NCI-H2171 (cell line): ENCODE data around the gene NLRP1.

ENCODE experiments used
- DNase-seq: peaks from one replicate; lab custom pipeline; 2025; lab: John Stamatoyannopoulos, UW

NLRP1 gene

GRCh38 chr17:5557485-5557884, 26.8 kb downstream of the NLRP1 start:
- no peak for DNase-seq

DNA sequence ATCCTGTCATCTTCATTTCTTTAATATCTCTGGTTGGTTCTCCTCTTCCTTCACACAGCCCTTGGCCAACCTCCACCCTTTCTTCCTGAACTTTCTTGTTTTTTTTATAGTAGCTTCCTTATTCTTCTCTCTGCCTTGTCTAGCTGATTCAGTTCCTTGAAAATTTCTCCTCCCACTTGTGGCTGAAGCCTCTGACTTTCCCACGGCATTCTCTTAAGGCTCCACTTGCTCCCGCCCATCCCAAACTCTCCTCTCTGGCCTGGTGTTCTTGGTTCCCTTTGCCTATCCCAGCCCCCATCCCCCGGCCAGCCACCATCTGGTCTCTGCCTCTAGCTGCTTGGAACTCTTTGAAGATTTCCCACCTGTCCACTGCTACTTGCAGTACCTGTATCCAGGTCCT, 29.1 kb downstream of the NLRP1 start:
- DNase-seq = no peak

DNA sequence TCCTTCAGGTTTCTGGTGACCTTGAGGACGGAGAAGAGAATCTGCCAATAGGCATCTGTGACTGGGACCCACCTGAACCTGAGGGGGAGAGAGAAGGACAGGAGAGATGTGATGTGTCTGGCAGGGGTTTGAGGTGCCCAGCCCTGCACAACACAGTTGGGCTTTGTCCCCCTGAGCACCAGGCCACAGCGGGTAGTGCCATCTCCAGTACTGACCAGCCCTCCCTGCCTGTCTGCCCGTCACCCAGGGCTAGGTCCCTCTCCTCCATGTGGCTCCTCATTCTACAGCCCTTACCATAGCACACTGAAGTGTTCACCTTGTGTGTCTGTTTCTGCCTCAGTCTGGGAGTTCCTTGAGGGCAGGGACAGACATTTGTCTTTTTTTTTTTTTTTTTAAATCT, 30.8 kb downstream of the NLRP1 start:
- DNase-seq = no peak

GRCh38 chr17:5552841-5553240, 31.5 kb downstream of the NLRP1 start:
- DNase-seq = no peak

- DNase-seq = peak; percentile 44
Measured at GRCh38 chr17:5545051-5545987, 39.0 kb downstream of the NLRP1 start.

- DNase-seq = peak; percentile 31
Measured at GRCh38 chr17:5544115-5544514, 40.2 kb downstream of the NLRP1 start.

- no peak for DNase-seq
Measured at GRCh38 chr17:5541610-5542202, 42.6 kb downstream of the NLRP1 start.

- DNase-seq = no peak
Measured at GRCh38 chr17:5540321-5540720, 44.0 kb downstream of the NLRP1 start.

- no peak for DNase-seq
Measured at GRCh38 chr17:5539286-5539685, 45.0 kb downstream of the NLRP1 start.

- no peak for DNase-seq
Measured at GRCh38 chr17:5536866-5537650, 47.3 kb downstream of the NLRP1 start.

GRCh38 chr17:5535436-5535835, 48.9 kb downstream of the NLRP1 start:
- no peak for DNase-seq

DNA sequence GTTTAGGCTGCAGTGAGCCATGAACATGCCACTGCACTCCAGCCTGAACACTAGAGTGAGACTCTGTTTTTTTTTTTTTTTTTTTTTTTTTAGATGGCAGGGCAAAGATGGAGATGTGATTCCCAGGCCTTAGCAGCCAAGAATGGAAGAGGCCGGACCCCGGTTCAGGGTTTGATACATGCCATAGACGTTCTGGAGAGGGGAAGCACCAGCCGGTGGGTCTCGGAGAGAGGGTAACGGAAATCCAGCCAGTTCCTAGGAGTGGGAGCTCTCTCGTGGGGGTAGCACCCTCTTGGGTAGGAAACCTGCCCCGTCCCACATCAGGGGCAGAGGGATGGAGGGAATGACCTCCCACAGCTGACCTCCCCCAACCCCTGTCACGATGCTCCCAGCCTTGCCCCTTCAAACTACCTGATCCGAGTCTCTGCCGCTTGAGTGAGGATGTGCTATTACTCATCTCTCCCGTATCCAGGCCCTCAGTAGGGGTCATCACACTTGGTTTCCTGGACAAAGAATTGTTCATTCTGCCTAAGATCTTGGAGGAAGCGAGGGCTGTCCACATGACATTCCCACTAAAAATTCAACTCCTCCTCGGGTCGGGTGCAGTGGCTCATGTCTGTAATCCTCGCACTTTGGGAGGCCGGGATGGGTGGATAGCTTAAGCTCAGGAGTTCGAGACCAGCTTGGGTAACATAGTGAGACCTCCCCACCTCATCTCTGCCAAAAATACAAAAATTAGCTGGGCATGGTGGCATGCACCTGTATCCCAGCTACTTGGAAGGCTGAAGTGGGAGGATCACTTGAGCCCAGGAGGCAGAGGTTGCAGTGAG, 50.6 kb downstream of the NLRP1 start:
- no peak for DNase-seq

- no peak for DNase-seq
Measured at GRCh38 chr17:5532581-5532980, 51.7 kb downstream of the NLRP1 start.

DNA sequence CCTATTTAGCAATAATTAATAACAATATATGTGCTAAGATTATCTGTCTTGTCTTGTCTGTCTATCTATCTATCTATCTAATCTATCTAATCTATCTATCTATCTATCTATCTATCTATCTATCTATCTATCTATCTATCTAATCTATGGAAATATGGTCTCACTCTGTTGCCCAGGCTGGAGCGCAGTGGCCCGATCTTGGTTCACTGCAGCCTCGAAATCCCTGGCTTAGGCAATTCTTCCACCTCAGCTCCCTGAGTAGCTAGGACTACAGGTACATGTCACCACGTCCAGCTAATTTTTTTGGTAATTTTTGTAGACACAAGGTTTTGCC, 53.3 kb downstream of the NLRP1 start:
- DNase-seq = no peak

- DNase-seq = no peak
Measured at GRCh38 chr17:5530265-5531084, 53.8 kb downstream of the NLRP1 start.

- DNase-seq = no peak
Measured at GRCh38 chr17:5527601-5528250, 56.6 kb downstream of the NLRP1 start.

- peak; percentile 22 for DNase-seq
Measured at GRCh38 chr17:5526821-5527598, 57.3 kb downstream of the NLRP1 start.

DNA sequence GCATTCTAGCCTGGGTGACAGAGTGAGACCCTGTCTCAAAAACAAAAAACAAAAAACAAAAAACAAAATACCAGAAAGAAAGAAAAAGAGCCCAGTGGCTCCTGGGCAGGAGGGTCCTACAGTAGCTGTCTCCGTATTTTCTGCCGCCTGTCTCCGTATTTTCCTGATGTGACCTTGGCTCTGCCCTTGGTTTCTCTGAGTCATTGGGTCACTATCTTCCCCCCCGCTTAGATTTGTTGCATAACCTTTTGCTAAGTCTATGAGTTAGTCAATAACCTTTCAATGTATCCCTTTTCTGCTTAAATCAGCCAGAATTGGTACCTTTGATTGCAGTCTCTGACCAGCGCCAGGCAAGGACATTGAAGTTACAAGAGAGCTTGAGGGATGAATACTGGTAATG, 61.1 kb downstream of the NLRP1 start:
- DNase-seq = no peak

DNA sequence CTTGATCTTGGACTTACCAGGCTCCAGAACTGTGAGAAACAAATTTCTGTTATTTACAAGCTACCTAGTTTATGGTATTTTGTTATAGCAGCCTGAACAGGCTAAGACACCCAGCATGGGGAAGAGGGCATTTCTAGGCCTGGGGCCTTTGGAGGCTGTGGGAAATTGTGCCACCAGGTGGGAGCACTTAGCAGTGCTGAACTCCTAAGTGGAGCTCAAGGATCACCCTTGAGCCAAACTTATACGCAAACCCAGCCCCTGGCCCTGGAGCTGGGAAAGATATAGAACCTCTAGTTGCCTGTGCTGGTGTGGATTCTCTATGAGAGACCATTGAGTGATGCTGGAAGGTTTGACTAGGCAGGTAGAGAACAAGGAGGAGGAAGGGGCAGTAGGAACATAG, 61.8 kb downstream of the NLRP1 start:
- DNase-seq = no peak
